ENCODE measurements around the gene DZIP1.

The DZIP1 gene

GRCh38 chr13:95552208-95552538 lies 92.3 kb downstream of the DZIP1 start:
- DNase-seq (ENCODE audit: low spot score), result no peak

GRCh38 chr13:95547531-95548167 lies 96.9 kb downstream of the DZIP1 start:
- no peak for DNase-seq (ENCODE audit: low spot score)

- DNase-seq (ENCODE audit: low spot score), result no peak
Measured at GRCh38 chr13:95546919-95547318, 97.6 kb downstream of the DZIP1 start.

GRCh38 chr13:95544293-95544692 lies 100.2 kb downstream of the DZIP1 start:
- DNase-seq (ENCODE audit: low spot score), result no peak

GRCh38 chr13:95541911-95542474 lies 102.5 kb downstream of the DZIP1 start:
- no peak for DNase-seq (ENCODE audit: low spot score)

- no peak for DNase-seq (ENCODE audit: low spot score)
Measured at GRCh38 chr13:95541308-95541707, 103.2 kb downstream of the DZIP1 start.

- DNase-seq (ENCODE audit: low spot score), result no peak
Measured at GRCh38 chr13:95540888-95541287, 103.6 kb downstream of the DZIP1 start.

GRCh38 chr13:95536632-95537241 lies 107.8 kb downstream of the DZIP1 start:
- DNase-seq (ENCODE audit: low spot score), result peak; percentile 21

GRCh38 chr13:95535243-95535642 lies 109.3 kb downstream of the DZIP1 start:
- DNase-seq (ENCODE audit: low spot score), result peak; percentile 55

GRCh38 chr13:95533545-95534160 lies 110.9 kb downstream of the DZIP1 start:
- DNase-seq (ENCODE audit: low spot score), result no peak

- DNase-seq (ENCODE audit: low spot score), result no peak
Measured at GRCh38 chr13:95530178-95530577, 114.3 kb downstream of the DZIP1 start.

All from LoVo (cell line).